ENCODE data around the gene DEFB124.

GRCh38 chr20:31489152-31489551, 14.2 kb upstream of the DEFB124 start:
- no peak for TF ChIP-seq POLR2A (IDR thresholded peaks at IDR 0.05)
- no peak for TF ChIP-seq CTCF (IDR thresholded peaks at IDR 0.05)
- no peak for TF ChIP-seq EP300 (IDR thresholded peaks at IDR 0.05)
- TF ChIP-seq POLR2AphosphoS5 (IDR thresholded peaks at IDR 0.05), result no peak

Measured in suprapubic skin (tissue), 4 donors.